Stimulated activated CD4-positive, alpha-beta T cell treated with anti-CD3 and anti-CD28 coated beads, Interleukin-2, amount 100 ng/mL, for 4 hours (primary cell): ENCODE measurements around the gene PRR30.
A peak's percentile ranks its signal among the peaks of the same experiment; 100 is the strongest.

Source experiments
- DNase-seq: peaks from one replicate; pipeline ENCODE4 v3.0.0-alpha.2; 2020; ENCODE audit warnings: low read depth

Gene PRR30

DNA sequence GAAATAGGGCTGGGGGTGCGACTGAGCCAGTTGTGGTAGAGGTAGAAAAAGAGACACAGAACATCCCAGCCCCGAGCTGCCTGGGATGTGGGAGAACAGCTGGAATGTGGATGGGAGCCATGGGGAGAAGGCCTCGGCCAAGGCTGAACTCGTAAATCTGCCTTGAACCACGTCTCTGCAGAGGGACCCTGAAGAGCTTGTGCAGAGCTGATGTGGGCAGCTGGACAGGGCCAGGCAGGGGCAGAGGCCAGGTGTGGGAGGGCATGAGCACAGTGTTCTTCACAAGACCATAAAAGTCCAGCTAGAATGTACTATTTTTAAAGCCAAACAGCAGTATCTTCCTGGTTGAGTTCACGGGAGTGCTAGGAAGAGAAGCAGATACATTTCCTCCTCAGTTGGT lies 15.3 kb upstream of the PRR30 start:
- DNase-seq: no peak

DNA sequence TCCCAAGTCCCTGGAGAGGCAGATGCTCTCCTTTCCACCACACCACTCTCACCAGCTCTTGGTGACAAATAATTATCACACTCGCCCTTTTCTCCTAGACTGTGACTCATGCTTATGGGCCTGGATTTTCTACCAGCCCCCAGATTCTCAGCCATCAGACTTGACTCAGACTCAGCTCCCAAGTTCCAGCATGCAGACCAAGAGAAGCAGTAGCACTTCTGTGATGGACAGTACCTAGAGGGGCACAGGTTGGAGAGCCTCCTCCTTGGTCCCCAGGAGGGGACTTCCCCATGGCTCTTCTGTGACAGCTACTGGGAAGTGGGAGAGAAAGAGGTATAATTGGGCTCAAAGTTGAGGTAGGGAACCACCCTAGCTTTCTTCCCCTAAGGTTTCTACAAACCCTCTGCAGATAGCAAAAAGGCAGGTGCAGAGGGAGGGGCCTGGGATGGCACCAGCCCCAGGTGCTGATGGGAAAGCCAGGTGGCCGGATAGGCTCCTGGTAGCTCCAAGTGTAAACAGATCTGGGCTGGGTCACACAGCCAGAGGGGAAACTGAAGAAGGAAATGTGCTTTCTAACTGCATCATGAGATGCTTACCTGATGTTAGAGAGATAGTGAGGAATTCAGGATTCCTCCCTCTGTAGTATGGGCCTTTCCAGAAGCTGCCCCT lies 13.7 kb upstream of the PRR30 start:
- DNase-seq: no peak

DNA sequence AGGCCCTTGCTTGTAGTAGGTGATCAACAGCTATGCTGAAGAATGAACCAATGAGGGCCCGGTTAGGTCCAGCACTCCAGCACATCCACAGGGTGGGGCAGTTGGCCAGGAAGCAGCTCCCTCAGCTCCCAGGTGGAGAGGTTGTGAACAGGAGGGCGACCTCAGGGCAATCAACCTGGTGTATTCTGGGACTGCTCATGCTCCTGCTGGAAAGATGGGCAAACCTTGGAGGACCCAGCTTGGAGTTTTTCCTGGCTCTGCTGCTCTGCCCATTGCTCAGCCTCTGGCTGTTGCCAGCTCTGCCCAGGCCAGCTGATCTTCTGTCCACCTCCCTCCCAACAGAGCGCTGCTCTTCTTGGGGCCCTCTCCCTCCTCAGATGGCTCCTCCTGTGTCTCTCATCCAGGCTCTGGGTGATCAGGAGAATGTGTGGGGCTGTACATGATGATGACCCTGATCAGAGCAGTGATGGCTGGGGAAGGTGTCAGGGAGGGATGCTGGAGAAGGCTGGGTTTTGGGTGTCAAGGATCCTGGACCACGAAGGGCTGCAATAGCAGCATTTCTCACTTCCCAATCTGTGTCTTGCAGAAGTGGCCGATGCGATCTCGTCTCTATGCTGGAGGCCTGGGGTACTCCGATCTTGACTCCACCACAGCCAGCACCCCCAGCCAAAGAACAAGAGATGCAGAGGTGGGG lies 13.0 kb upstream of the PRR30 start:
- DNase-seq: no peak

GRCh38 chr2:27150639-27151230 lies 11.5 kb upstream of the PRR30 start:
- no peak for DNase-seq

GRCh38 chr2:27149570-27150405 lies 10.6 kb upstream of the PRR30 start:
- no peak for DNase-seq

DNA sequence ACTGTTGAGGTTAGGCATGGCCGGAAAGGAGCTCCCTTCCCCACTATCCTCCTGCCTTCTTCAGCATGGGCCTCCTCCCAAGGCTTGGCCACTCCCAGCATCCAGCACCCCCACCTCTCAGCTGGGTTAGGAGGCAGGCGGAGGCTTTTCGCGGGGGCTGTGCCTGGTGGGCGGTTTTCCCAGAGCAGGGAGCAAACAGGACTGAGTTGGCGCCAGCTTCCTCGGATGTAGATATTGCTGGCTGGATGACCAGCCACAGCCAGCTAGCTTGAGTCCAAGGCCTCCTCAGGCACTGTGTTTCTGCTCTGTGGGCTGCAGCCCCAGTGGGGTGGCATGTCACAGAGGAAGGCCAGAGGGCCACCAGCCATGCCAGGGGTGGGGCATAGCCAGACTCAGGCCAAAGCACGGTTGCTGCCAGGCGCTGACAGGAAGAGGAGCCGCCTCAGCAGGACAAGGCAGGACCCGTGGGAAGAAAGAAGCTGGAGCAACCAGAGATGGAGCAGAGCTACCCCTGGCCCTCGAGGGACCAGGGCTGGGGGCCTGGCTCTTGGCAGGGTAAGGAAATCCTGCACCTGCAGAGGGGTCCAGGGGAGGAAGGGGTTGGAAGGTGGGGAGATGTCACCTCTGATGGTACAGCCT lies 9.7 kb upstream of the PRR30 start, which contains the start of gene TCF23:
Gene TCF23, plus strand, starts transcription at position 204 of the 639 bp plus-strand sequence. Its CDS starts 130 bp downstream, at position 334.
- no peak for DNase-seq

GRCh38 chr2:27147935-27148334 lies 8.7 kb upstream of the PRR30 start:
- DNase-seq: no peak

- no peak for DNase-seq
These were observed 6.5 kb upstream of the PRR30 start for GRCh38 chr2:27145682-27146081.

- DNase-seq: no peak
These were observed 4.1 kb upstream of the PRR30 start for GRCh38 chr2:27143285-27143684.

GRCh38 chr2:27138111-27138510 lies 1.1 kb downstream of the PRR30 start:
- DNase-seq: no peak

- DNase-seq: no peak
These were observed 1.8 kb downstream of the PRR30 start for GRCh38 chr2:27137322-27137935.

DNA sequence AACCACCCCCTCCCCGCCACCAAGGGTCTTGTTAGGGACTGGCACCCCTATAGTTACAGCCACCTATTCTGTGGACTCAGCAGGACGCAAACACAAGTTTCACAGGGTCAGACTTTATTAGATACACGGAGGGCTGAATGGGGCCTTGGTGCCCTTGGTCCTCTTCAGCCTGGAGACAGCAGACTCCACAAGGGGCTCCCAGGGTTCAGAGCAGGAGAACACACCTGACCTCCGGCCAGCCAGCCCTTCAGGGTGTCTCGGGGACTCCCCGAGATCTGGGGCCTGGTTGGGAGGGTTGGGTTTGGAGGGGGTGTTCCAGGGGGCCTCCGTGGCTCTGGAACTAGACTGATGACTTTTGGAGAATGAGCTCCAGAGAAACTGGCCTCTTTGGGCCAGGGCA lies 2.5 kb downstream of the PRR30 start:
- no peak for DNase-seq

- DNase-seq: no peak
These were observed 3.7 kb downstream of the PRR30 start for GRCh38 chr2:27135478-27135955.

GRCh38 chr2:27134781-27135477 lies 4.3 kb downstream of the PRR30 start:
- no peak for DNase-seq

DNA sequence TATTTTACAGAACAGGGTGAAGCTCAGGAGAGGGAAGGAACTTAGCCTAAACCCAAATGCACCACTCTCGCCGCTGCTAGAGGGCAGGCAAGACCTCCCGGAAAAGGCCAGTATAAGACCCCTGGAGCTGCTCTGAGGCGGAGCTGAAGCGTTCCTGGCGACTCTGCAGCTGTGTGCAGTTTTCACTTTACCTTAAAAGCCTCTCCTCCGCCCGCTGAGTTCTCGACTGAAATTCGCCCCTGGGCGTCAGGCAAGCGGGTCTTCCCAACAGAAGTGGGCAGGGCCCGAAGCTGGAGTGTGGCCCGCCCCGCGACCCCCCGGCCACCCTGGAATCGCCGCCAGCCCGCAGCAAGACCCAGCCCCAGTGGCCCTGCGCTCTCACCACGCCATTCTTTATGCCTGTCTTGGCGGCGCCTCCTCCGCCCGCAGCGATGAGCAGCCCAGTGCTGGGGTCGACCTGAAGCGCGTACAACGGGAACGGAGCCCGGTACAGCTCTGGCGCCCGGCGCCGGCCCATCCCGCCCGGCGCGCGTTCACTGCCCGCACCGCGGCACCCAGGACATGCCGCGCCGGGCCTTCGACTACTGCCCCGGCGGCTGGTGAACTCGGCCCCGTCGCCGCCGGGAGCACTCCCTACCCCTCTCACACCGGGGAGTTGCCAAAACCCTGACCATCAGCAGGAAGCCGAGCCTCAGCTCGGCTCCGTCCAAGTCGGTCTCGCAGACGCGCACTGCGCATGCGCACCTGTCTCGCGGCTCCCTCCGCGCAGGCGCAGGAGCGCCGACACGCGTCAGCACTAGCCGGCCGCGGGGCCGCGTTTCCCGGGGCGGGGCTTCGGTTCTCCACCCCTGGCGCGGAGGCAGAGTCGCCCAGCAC lies 5.1 kb downstream of the PRR30 start, which contains the start of gene PREB:
Gene PREB, minus strand, starts transcription at position 732 of the 876 bp plus-strand sequence. Its CDS starts 215 bp downstream, at position 517.
- peak; percentile 97 for DNase-seq

GRCh38 chr2:27133195-27133875 lies 5.9 kb downstream of the PRR30 start:
- DNase-seq: no peak

GRCh38 chr2:27131429-27131828 lies 7.8 kb downstream of the PRR30 start:
- DNase-seq: no peak

- no peak for DNase-seq
These were observed 8.8 kb downstream of the PRR30 start for GRCh38 chr2:27130396-27130795.
